HG03060 (cell line): ENCODE results near the gene SLC11A1.

Experiments used
- ATAC-seq: cut with Tn5 transposase; IDR thresholded peaks from one replicate; pipeline ENCODE4 v1.9.1; 2021; ENCODE audit warnings: low read depth, moderate number of reproducible peaks; ENCODE audit not compliant: unreplicated experiment

Gene SLC11A1

GRCh38 chr2:218429911-218430692, 48.0 kb downstream of the SLC11A1 start:
- ATAC-seq: no peak

- ATAC-seq: no peak
These were observed 48.6 kb downstream of the SLC11A1 start for GRCh38 chr2:218430721-218431120.

- no peak for ATAC-seq
These were observed 49.8 kb downstream of the SLC11A1 start for GRCh38 chr2:218431878-218432277.

GRCh38 chr2:218432676-218433365, 50.7 kb downstream of the SLC11A1 start:
- no peak for ATAC-seq

GRCh38 chr2:218434456-218434855, 52.4 kb downstream of the SLC11A1 start:
- no peak for ATAC-seq

- no peak for ATAC-seq
These were observed 53.2 kb downstream of the SLC11A1 start for GRCh38 chr2:218435003-218435982.

- no peak for ATAC-seq
These were observed 54.9 kb downstream of the SLC11A1 start for GRCh38 chr2:218436992-218437391.

- ATAC-seq: no peak
These were observed 55.9 kb downstream of the SLC11A1 start for GRCh38 chr2:218437969-218438368.

- ATAC-seq: no peak
These were observed 56.5 kb downstream of the SLC11A1 start for GRCh38 chr2:218438596-218438995.

GRCh38 chr2:218444692-218445357, 62.8 kb downstream of the SLC11A1 start:
- ATAC-seq: no peak

- ATAC-seq: no peak
These were observed 63.5 kb downstream of the SLC11A1 start for GRCh38 chr2:218445602-218446001.
